Calu3 (cell line): Measurements from ENCODE around the gene CNGA2. TPM values are rescaled to one million over a fixed set of nuclear protein-coding genes. Genes with fewer than 3 reads are reported as not detected.

Experiments used
- BruUV-seq: library from RNA; stranded (reverse); fragments of 400-500 nt; replicated peaks from 2 replicates; lab custom pipeline; 2021; lab: Mats Ljungman, UMichigan
- CTCF ChIA-PET: fragments of 300-600 bp; sonication (Branson Sonifier 250); formaldehyde crosslinking; loops from one replicate; lab custom pipeline; 2022; ENCODE audit warnings: antibody characterized with exemption; lab: Charles Lee
- DNase-seq: peaks from one replicate; pipeline ENCODE4 v3.0.0; 2022
- H3K27ac Mint-ChIP-seq: one replicate; pipeline ENCODE4 v1.8.0; 2022; ENCODE audit warnings: mixed read lengths; ENCODE audit not compliant: unreplicated experiment
- H3K27me3 Mint-ChIP-seq: one replicate; pipeline ENCODE4 v1.8.0; 2022; ENCODE audit warnings: mixed read lengths; ENCODE audit not compliant: unreplicated experiment
- H3K36me3 Mint-ChIP-seq: one replicate; pipeline ENCODE4 v1.8.0; 2022; ENCODE audit warnings: mild to moderate bottlenecking, moderate library complexity, mixed read lengths; ENCODE audit not compliant: insufficient read depth, unreplicated experiment
- H3K4me1 Mint-ChIP-seq: one replicate; pipeline ENCODE4 v1.8.0; 2022; ENCODE audit warnings: mild to moderate bottlenecking, low read depth, mixed read lengths; ENCODE audit not compliant: unreplicated experiment
- H3K4me3 Mint-ChIP-seq: one replicate; pipeline ENCODE4 v1.8.0; 2022; ENCODE audit warnings: mild to moderate bottlenecking, low read depth, moderate library complexity, mixed read lengths; ENCODE audit not compliant: unreplicated experiment
- H3K9me3 Mint-ChIP-seq: one replicate; pipeline ENCODE4 v1.8.0; 2022; ENCODE audit warnings: low read depth, mixed read lengths; ENCODE audit not compliant: unreplicated experiment
- CTCF ChIP-seq: fragments of 200-600 bp; IDR thresholded peaks from one replicate; pipeline ENCODE4 v1.8.0; 2022; ENCODE audit warnings: antibody characterized with exemption; ENCODE audit not compliant: unreplicated experiment
- intact Hi-C: fragments of 100-400 bp; cut with micrococcal nuclease; formaldehyde crosslinking; loops from one replicate; pipeline ENCODE4 v1.10.0; 2022; ENCODE audit not compliant: unreplicated experiment
- total RNA-seq: library from RNA; stranded (reverse); gene quantifications from 2 replicates; pipeline ENCODE4 v1.2.3, GENCODE V29; 2022

CNGA2 gene
- total RNA-seq, 1 experiment from 2014 or later = not detected

GRCh38 chrX:151729056-151729725 lies 5.4 kb upstream of the CNGA2 start:
- CTCF ChIA-PET = no interaction called here
- intact Hi-C loops = no loop called here
- no TSS peak for BruUV-seq

GRCh38 chrX:151735219-151735618 lies 673 bp downstream of the CNGA2 start:
- BruUV-seq = no TSS peak
- H3K4me3 Mint-ChIP-seq = no peak overlapping the region
- TF ChIP-seq CTCF = no peak
- H3K9me3 Mint-ChIP-seq = no peaks in the 10 kb centered on the region
- H3K4me1 Mint-ChIP-seq = no peaks in the 10 kb centered on the region
- no peak for DNase-seq
- CTCF ChIA-PET = no interaction called here
- no peaks in the 10 kb centered on the region for H3K36me3 Mint-ChIP-seq
- H3K27ac Mint-ChIP-seq = no peak overlapping the region
- intact Hi-C loops = no loop called here
- peaks cover 63% of the 10 kb centered on the region for H3K27me3 Mint-ChIP-seq

More at GRCh38 chrX:151729056-151729725, 5.4 kb upstream of the CNGA2 start:
- Mint-ChIP-seq H3K27me3 (peaks cover 51% of the 10 kb centered on the region), H3K9me3 (no peaks in the 10 kb centered on the region), H3K4me1 (no peaks in the 10 kb centered on the region), H3K27ac (no peak overlapping the region), H3K36me3 (no peaks in the 10 kb centered on the region), H3K4me3 (no peak overlapping the region)
- TF ChIP-seq CTCF = no peak
- DNase-seq = no peak

GRCh38 chrX:151736685-151737084 lies 2.1 kb downstream of the CNGA2 start:
- BruUV-seq = no TSS peak
- H3K27ac Mint-ChIP-seq = no peak overlapping the region
- no peak overlapping the region for H3K4me3 Mint-ChIP-seq
- TF ChIP-seq CTCF = no peak
- no peaks in the 10 kb centered on the region for H3K4me1 Mint-ChIP-seq
- H3K36me3 Mint-ChIP-seq = no peaks in the 10 kb centered on the region
- no peaks in the 10 kb centered on the region for H3K9me3 Mint-ChIP-seq
- peaks cover 75% of the 10 kb centered on the region for H3K27me3 Mint-ChIP-seq
- no peak for DNase-seq
- intact Hi-C loops = no loop called here
- CTCF ChIA-PET = no interaction called here

- Mint-ChIP-seq H3K9me3 (no peaks in the 10 kb centered on the region), H3K27ac (no peak overlapping the region), H3K36me3 (no peaks in the 10 kb centered on the region), H3K27me3 (peaks cover 75% of the 10 kb centered on the region), H3K4me1 (no peaks in the 10 kb centered on the region), H3K4me3 (no peak overlapping the region)
- no TSS peak for BruUV-seq
- DNase-seq = no peak
- TF ChIP-seq CTCF = no peak
- CTCF ChIA-PET = no interaction called here
- intact Hi-C loops = no loop called here
Measured at GRCh38 chrX:151737494-151737893, 2.9 kb downstream of the CNGA2 start.
